Stimulated activated CD8-positive, alpha-beta memory T cell treated with anti-CD3 and anti-CD28 coated beads, Interleukin-15, amount 100 ng/mL, for 1 hour (primary cell): ENCODE data around the gene TNFRSF21.

Experiments used
- DNase-seq: peaks from one replicate; pipeline ENCODE4 v3.0.0-alpha.2; 2020; ENCODE audit warnings: low read depth

The TNFRSF21 gene

GRCh38 chr6:47209632-47210031 is 100.1 kb downstream of the TNFRSF21 start:
- no peak for DNase-seq

- DNase-seq = no peak
Observed at GRCh38 chr6:47207261-47207660, 102.4 kb downstream of the TNFRSF21 start.

- DNase-seq = no peak
Observed at GRCh38 chr6:47206626-47207025, 103.1 kb downstream of the TNFRSF21 start.

GRCh38 chr6:47203938-47204611 is 105.6 kb downstream of the TNFRSF21 start:
- no peak for DNase-seq

- DNase-seq = no peak
Observed at GRCh38 chr6:47203266-47203937, 106.3 kb downstream of the TNFRSF21 start.

GRCh38 chr6:47202644-47203205 is 107.0 kb downstream of the TNFRSF21 start:
- no peak for DNase-seq

- DNase-seq = no peak
Observed at GRCh38 chr6:47200536-47201334, 109.0 kb downstream of the TNFRSF21 start.

- no peak for DNase-seq
Observed at GRCh38 chr6:47197682-47198640, 111.7 kb downstream of the TNFRSF21 start.

- no peak for DNase-seq
Observed at GRCh38 chr6:47196113-47196512, 113.6 kb downstream of the TNFRSF21 start.

GRCh38 chr6:47195011-47195650 is 114.6 kb downstream of the TNFRSF21 start:
- no peak for DNase-seq

- no peak for DNase-seq
Observed at GRCh38 chr6:47188588-47189021, 121.1 kb downstream of the TNFRSF21 start.

GRCh38 chr6:47187893-47188587 is 121.7 kb downstream of the TNFRSF21 start:
- no peak for DNase-seq

GRCh38 chr6:47187113-47187512 is 122.6 kb downstream of the TNFRSF21 start:
- no peak for DNase-seq

- no peak for DNase-seq
Observed at GRCh38 chr6:47182291-47182957, 127.3 kb downstream of the TNFRSF21 start.

GRCh38 chr6:47181681-47182080 is 128.0 kb downstream of the TNFRSF21 start:
- no peak for DNase-seq
